Renal pelvis (tissue), 12 donors: ENCODE measurements around the gene SLC2A6. TPM values are rescaled to one million over a fixed set of nuclear protein-coding genes. Genes with fewer than 3 reads are reported as not detected.

Experiments
- DNase-seq: peaks from one replicate; pipeline ENCODE4 v3.0.0-alpha.2; 2013
- long read RNA-seq, 16 experiments: transcript quantifications; one replicate each; lab custom pipeline, GENCODE V29; 2026
- polyA plus RNA-seq, 3 donors: library from polyadenylated mRNA; unstranded; fragments of 120-200 nt; gene quantifications; one replicate each; pipeline ENCODE4 v1.2.1, GENCODE V29; 2013; ENCODE audit not compliant: insufficient read length in 3 of 3

Gene SLC2A6, protein sequence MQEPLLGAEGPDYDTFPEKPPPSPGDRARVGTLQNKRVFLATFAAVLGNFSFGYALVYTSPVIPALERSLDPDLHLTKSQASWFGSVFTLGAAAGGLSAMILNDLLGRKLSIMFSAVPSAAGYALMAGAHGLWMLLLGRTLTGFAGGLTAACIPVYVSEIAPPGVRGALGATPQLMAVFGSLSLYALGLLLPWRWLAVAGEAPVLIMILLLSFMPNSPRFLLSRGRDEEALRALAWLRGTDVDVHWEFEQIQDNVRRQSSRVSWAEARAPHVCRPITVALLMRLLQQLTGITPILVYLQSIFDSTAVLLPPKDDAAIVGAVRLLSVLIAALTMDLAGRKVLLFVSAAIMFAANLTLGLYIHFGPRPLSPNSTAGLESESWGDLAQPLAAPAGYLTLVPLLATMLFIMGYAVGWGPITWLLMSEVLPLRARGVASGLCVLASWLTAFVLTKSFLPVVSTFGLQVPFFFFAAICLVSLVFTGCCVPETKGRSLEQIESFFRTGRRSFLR
- 1 to 10 TPM; 1.4 to 2.0 (median 1.8) TPM for polyA plus RNA-seq
- long read RNA-seq, donor 1, partial matches to known transcripts, result 0 of 1 reads
- long read RNA-seq, donor 1, other reads (novel, unspliced or antisense), result 0 of 1 reads
- long read RNA-seq, donor 2, result 0 reads
- long read RNA-seq, donor 3, partial matches to known transcripts, result 0 of 1 reads
- long read RNA-seq, donor 3, other reads (novel, unspliced or antisense), result 0 of 1 reads
- long read RNA-seq, donor 4, result 0 reads
- long read RNA-seq, donor 5, partial matches to known transcripts, result 0 of 1 reads
- long read RNA-seq, donor 5, other reads (novel, unspliced or antisense), result 0 of 1 reads
- long read RNA-seq, donor 6, result 0 reads
- long read RNA-seq, donor 7, result 0 reads
- long read RNA-seq, donor 8, partial matches to known transcripts, result 0 of 1 reads
- long read RNA-seq, donor 8, other reads (novel, unspliced or antisense), result 0 of 1 reads
- long read RNA-seq, donor 9, partial matches to known transcripts, result 0 of 2 reads
- long read RNA-seq, donor 9, other reads (novel, unspliced or antisense), result 0 of 2 reads
- long read RNA-seq, donor 10, result 0 reads
- long read RNA-seq, donor 11, result 0 reads
- long read RNA-seq, donor 12, partial matches to known transcripts, result 0 of 1 reads
- long read RNA-seq, donor 12, other reads (novel, unspliced or antisense), result 0 of 1 reads
- long read RNA-seq, donor 13, partial matches to known transcripts, result 0 of 1 reads
- long read RNA-seq, donor 13, other reads (novel, unspliced or antisense), result 0 of 1 reads
- long read RNA-seq, donor 14, result 0 reads
- long read RNA-seq, donor 15, partial matches to known transcripts, result 0 of 2 reads
- long read RNA-seq, donor 15, other reads (novel, unspliced or antisense), result 0 of 2 reads
- long read RNA-seq, donor 16, result 0 reads

DNA sequence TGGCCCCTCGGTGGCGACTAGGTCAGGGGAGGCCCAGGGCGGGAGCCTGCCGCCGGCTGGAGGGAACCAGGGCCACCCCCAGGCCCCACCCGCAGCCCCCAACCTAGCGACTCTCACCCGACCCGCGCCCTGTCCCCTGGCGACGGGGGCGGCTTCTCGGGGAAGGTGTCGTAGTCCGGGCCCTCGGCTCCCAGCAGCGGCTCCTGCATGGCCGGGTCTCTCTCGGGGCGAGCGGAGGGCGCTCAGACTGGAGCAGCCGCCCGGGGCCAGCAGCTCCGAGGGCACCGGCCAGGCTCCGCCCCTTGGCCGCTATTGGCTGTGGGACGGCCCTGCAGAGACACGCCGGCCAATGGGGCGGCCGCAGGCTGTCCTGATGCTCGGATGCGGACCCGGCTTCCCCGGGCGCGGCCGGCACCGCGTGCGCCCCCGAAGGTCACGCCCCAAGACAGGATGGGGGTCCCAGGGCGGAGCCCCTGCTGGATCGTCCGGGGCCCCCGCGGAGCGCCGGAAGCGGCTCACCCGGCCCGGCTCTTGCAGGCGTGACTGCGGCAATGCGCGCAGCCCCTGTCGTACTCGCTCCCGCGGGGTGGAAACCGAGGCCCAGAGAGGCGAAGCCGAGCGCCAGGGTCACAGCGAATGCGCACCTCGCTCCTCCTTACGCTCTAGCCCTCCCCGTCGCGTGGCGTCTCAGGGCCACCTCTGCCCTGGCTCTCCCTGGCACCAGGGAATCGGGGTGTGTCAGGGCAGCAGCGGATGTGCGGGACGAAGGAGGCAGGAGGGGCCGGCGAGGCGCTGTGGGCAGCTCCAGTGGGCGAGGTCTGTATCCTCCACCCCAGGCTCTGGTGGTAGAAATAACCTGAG, at the start of gene SLC2A6:
TSS of gene SLC2A6 (minus strand) at position 249 of the 861 bp plus-strand sequence. CDS start at position 209, 40 bp downstream.
- DNase-seq, result peak; percentile 77

DNA sequence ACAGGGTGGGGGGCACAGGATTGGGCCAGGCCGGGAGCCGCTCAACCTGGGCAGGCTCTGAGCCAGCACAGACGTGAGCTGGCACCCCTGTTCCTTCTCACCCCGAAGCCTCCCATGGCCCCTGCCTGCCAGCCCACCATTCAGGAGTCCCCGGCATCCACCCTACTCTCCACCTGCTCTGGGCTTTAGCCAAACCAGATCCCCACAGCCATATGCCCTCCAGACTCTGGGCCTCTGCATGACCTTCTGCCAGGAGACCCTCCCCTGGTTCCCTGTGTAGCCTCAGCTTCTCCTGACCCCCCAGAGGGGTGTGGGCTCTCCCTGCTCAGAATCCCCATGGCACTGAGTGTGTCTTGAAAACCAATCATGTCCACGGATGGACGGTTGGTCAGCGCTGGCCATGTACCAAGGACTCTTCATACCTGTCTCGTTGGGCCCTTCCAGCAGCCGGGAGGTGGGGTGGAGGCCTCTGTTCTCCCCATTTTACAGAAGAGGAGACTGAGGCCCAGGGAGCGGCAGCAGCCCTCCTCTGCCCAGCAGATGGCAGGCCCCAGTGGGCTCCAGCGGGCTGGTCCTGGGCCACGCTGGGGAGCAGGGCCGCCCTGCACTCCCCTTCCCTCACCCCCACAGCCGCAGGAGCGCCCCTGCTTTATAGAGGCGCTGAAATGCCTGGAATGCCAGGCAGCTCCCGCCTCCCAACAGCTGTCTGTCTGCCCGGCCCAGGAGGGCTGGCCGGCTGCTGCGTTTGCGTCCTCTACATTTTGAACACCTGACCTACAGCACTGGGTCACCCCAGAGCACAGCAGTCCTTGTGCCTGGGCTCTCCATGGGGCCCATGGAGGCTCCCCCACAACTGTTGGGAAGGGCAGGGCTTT, 49.3 kb upstream of the SLC2A6 start:
- no peak for DNase-seq

DNA sequence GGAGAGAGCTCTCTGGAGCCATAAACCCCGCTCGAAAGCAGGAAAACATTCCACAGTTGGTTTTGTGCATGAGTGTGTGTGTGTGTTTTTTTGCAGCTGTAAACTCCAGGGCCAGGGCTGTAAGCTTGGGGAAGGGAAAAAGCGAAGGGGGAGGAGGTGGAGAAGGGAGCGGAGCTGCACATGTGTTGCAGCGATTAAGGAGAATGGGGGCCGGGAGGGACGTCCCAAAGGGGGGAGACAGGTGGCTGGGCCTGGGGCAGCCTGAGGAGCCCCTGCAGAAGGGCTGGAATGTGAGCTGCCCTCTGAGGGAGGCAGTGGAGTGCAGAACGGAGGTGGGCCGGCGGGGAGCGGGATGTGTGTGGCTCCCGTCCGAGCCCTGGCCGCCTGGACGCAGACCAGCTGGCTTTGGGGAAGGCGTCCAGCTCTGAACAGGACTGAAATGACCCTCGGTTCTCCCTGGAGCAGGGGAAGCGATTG, 48.6 kb upstream of the SLC2A6 start:
- DNase-seq, result peak; percentile 72

DNA sequence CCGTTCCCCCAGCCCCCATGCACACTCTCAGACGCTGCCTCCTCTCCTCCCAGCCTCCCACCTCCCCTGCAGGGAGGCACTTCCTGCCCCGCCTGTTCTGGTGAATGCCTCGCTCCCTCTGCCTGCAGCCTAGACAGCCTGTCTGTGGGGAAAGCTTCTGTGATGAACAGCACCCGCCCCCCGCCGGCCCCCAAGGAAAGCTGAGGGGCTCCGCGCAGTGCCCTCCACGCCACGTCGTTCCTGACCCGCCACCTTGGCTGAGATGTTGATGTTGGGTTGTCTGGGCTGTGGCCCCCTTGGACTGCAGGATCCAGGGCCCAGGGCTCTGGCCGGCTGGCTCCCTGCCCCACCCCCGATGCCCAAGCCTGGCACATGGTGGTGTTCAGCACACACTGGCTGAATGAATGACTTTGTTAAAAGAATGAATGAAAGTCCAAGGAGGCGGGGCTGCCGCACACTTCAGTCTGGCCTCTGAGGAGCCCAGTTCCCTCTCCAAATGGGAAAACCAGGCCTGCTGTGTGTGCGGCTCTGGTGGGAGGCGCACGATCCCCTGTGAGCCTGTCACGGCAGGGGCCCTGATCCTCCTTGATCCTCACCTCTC, 47.9 kb upstream of the SLC2A6 start:
- no peak for DNase-seq

DNA sequence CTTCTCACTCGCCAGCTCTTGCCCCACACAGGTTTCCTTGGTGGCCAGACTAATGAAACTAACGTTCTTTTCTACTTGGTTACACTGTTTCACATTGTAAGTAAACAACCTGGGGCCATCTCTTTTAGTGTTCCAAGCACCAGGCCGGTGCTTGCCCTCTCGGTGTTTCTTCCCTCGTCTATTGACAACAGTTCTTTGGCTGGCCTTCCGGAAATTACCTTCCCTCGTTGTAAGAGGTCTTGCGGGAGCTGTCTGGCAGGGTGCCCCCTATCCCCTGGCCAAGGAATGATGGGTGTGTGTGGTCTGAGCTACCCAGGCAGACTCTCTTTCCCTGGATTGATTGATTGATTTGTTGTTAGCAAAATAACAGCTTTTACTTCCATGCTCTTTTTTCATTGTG, 46.8 kb upstream of the SLC2A6 start:
- no peak for DNase-seq

DNA sequence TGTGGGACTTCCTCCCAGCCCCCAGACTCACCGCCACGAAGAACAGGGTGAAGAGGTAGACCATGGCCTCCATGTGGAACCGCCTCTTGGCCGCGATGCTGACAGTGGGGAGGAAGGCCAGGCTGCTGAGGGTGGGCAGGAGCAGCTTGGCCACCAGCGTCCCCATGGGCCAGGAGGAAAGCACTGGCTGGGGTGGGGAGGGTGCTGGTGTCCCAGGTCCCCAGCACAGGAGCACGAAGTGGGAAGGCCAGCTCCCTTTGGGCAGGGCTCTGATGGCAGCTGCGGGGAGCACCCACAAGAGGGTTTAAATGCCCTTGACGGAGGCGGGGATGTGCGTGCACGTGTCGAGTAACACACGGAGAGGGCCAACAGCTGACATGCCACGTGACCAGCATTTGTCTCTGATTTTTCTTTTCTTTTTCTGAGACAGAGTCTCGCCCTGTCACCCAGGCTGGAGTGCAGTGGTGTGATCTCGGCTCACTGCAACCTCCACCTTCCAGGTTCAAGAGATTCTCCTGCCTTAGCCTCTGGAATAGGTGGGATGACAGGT, 45.9 kb upstream of the SLC2A6 start, which contains the start of gene MYMK:
TSS of gene MYMK (minus strand) at position 281 of the 550 bp plus-strand sequence. CDS start at position 166, 115 bp downstream.
- no peak for DNase-seq

DNA sequence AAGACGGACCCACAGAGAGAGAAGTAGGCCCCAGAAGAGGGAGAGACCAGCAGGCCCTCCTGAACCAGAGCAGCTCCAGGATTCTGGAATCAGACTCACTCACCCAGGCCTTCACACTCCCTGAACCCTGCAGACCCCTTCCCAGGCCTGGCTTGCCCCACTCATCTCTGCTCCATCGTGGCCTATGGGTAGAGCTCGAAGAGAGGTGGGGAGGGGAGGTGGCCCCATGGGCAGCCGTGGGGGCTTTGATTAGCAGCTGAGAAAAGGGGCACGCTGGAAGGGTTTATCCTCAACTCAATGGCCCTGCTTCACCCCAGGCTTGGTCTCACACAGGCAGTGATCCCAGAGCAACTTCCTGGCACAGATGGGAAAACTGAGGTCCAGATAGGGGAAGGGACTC, 45.2 kb upstream of the SLC2A6 start:
- no peak for DNase-seq

DNA sequence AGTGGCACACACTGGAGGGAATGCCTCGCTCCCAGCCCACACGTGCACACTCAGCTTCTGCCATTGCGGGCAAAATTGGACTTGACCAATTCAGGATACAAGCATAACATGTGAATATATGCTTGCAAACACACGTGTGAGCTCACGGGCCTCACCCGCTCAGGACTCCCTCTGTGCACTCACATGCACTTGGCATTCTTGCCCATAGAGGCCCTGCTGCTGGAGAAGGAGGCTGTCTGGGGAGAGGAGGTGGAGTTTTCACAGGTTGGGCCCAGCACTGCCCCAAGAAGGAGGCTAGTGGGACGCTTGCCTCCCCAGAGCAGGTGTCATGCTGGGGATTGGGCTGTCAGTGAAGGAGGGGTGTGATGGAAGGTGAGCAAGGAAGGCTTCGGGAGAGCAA, 44.2 kb upstream of the SLC2A6 start:
- no peak for DNase-seq

DNA sequence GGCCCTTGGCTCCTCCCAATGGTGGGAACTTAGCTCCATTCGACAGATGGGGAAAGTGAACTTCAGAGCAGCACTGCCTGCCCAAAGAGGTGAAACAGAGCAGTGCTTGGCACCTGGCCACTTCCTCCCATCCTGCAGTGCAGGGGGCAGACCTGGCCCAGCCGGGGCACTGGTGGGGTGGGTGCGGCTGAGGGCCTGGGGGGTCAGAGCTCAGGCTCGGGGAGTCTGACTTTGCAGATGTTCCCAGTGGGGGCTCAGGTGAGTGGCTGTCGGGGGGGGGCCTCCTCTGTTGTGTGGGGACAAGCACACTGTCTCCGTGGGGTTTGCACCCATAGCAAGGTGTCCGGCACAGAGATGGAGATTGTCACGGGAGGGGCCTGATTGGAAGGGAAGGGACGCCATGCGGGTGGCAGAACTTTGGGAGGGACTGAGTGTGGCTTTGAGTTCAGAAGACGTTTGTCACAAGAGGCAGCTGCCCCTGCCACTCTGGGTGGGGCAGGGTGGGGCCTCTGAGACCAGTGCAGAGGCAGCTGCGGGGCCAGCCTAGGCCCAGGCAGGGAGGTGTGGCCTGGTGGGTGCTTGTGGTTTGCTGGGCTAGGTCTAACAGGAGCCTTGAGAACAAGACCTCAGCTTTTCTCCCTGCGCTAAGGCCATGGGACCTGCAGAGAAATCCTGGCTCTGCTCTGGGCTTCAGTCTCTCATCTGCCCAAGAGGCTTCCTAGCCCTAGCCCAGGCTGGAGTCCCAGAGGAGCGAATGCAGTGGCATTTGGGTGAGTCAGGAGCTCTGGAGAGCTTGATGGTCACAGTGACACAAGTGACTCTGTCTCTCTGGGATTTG, 43.4 kb upstream of the SLC2A6 start:
- no peak for DNase-seq

DNA sequence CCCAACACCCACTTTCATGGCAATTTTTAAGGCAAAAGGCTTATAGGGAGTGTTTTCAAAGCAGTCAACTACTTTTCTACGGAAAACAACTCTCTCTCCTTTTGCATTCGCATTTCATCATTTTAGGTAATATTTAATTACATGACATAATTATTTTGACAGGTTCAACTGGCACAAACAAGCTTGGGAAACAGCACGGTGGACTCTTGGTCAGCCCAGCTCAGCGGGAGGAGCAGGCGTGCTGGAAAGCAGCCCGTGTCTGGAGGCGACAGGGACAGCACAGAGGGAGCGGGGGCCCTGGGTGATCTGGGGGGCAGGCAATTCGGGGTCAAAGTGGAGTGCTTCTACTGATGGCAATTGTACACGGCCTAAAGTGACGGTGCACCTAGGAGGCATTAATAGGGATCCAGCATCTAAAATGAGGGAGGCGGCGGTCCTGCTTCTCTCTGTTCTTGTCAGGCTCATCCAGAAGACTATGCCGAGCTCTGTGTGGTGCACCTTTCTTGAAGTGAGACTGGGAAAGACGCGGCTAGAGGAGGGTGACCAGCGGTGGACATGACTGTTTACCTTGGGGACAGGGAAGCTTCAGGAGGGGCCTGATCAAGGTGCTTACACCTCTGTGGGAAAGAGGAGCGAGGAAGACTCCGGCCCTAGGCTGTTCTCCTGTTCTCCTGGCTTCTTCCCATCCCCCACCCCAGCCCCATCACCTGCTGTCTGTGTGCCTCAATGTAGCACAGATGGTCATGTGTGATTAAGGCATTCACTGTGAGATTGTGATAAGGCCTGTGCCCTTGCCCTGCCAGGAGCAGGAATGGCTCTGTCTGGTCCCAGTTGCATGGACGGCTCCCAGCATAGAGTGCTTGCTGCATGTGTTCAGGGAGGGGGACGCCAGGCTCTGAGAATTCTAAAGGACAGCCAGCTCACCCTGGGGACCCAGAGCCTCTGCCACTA, 42.5 kb upstream of the SLC2A6 start:
- DNase-seq, result no peak

DNA sequence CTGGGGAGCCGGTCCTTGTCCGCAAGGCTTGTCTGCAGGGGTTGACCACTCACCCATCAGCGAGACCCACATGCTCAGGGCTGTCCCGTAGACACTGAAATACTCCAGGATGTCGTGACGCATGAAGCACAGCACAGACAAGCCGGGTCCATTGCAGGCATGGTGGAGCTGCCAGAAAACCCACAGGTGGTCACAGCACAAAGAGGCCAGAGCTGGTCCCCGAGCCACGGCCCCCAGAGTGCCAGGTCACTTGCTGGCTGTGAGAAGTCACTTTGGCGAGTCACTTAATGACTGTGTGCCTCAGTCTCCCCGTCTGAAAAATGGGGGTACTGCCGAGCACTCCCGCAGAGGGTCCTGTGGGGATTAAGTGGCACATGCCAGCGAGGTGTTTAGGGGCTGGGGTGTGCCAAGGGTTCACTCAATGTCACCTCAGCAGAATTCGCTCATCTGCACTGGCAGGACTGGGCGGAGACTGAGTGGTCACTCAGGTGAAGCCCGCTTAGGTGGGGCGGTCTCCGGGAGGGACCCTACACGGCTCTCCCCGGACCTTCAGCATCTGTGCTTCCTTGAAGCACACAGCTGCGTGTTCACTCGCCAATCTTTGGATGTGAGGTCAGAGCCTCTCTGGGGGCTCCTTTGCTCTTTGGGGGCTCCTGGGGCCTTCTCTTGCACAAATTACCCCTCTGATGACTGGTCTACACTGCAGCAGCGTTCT, 41.4 kb upstream of the SLC2A6 start:
- DNase-seq, result no peak

DNA sequence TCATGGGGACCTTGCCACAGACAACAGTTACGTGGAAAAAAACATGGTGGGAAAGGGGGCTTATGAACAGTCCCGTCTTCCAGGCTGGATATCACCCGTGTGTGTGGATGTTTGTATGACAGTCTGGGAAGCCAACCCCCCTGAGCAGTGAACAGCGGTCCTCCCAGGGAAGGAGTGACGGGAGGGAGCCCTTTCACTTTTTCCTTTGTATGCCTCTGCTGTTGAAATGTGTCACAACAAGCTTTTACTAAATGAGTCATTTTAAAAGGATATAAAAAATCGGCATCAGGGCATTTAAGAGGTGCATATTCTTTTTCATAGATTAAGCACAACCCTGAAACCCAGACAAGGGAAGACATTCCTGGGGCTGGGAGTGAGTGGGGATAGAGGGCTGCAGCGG, 40.8 kb upstream of the SLC2A6 start:
- no peak for DNase-seq

DNA sequence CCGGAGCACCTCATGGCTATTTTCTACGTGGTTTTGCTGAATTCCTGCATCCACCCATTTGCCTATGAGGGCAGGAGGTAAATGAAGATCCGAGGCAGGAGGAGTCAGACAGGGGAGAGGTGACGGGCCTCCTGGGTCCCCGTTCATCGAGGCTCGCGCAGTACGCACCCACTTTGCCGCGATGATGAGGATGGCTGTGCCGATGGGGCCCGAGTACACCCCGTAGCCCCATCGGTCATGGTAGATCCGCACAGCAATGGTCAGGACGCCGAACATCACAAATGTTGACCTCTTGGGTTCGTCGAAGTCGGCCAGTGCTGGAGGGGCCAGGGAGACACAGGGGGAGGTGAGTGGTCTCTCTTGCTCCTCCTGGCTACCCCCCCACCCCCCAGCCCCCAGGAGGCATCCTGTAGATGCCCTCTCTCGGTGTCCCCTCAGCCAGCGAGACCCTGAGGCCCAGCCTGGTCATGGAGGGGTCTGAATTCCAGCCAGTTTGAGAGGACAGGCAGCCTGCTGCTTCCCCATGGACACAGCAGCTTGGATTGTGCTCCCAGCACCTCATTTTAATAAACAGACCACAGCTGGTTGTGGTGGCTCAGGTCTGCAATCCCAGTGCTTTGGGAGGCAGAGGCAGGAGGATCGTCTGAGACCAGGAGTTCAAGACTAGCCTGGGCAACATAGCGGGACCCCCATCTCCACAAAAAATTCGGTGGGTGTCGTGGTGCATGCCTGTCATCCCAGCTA, 40.0 kb upstream of the SLC2A6 start:
- no peak for DNase-seq

DNA sequence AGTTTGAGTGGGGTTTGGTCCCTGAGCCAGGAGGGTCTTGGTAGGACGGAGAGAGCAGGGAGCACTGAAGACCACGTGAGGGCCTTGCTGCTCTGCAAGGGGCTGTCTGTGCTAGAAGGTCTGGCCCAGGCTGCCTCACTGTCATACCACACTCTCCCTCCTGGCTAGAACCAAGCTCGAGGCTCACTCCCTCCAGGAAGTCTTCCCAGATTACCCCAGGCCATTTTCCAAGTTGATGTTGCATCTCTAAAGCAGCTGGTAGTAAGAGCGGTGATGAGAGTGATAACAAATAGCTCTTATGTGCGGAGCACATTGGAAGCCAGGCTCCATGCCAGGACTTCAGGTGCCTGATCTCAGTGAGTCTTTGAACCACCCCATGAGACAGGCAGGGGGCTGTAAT, 39.3 kb upstream of the SLC2A6 start:
- no peak for DNase-seq

DNA sequence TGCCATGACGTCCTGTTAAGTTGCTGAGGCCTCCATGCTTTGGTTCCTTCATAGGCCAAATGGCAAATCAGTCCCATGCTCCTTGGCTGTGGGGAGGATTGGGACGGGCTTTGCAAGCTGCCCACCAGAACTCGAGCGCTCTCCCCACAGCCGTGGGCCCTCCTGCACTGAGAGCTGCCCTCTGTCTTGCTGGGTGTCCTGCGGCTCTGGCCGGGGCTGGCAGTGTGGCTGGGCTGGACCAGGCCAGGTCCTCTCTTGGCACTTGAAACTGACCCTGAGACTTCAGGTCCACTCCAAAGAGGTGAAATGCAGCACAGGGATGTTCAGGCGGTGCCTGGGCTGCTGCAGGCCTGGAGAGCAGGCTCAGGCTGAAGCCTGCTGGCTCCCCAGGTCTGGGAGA, 38.8 kb upstream of the SLC2A6 start:
- no peak for DNase-seq
